Immature natural killer cell (primary cell): ENCODE measurements around the gene TAPBPL. TPM values are rescaled to one million over a fixed set of nuclear protein-coding genes. Genes with fewer than 3 reads are reported as not detected.
"Not testable (repeated sequence)": the region's sequence is repeated elsewhere in the genome, so short reads cannot be mapped to it uniquely, and the experiment has no call there.

Source experiments
- DNase-seq, 3 donors: peaks; one replicate each; pipeline ENCODE4 v3.0.0; 2022; ENCODE audit warnings: mixed read lengths in 1 of 3
- H3K27ac Mint-ChIP-seq, 6 donors: one replicate each; pipeline ENCODE4 v1.8.0; 2020; ENCODE audit warnings: mixed read lengths in 6 of 6, mild to moderate bottlenecking in 5 of 6, inconsistent platforms in 4 of 6, moderate library complexity in 3 of 6
- H3K27me3 Mint-ChIP-seq, 3 donors: one replicate each; pipeline ENCODE4 v1.8.0; 2020 to 2021; ENCODE audit warnings: low read depth in 3 of 3, mild to moderate bottlenecking in 3 of 3, mixed read lengths in 3 of 3, moderate library complexity in 3 of 3, inconsistent platforms in 1 of 3
- H3K36me3 Mint-ChIP-seq, 3 donors: one replicate each; pipeline ENCODE4 v1.8.0; 2020; ENCODE audit warnings: mixed read lengths in 3 of 3, inconsistent platforms in 2 of 3, mild to moderate bottlenecking in 2 of 3
- H3K4me1 Mint-ChIP-seq, 2 donors: one replicate each; pipeline ENCODE4 v1.8.0; 2020; ENCODE audit warnings: inconsistent platforms in 2 of 2, mild to moderate bottlenecking in 2 of 2, mixed read lengths in 2 of 2, moderate library complexity in 1 of 2
- H3K4me3 Mint-ChIP-seq, 5 donors: one replicate each; pipeline ENCODE4 v1.8.0; 2020; ENCODE audit warnings: mild to moderate bottlenecking in 5 of 5, mixed read lengths in 5 of 5, inconsistent platforms in 3 of 5, moderate library complexity in 3 of 5
- H3K9me3 Mint-ChIP-seq, 6 donors: one replicate each; pipeline ENCODE4 v1.8.0; 2020; ENCODE audit warnings: mild to moderate bottlenecking in 6 of 6, mixed read lengths in 6 of 6, inconsistent platforms in 4 of 6, moderate library complexity in 3 of 6
- polyA plus RNA-seq, 3 donors: library from polyadenylated mRNA; unstranded; fragments of 300-500 nt; fragmentation: Illumina TruSeq; gene quantifications; one replicate each; pipeline ENCODE4 v1.2.3, GENCODE V29; 2021

TAPBPL gene
- polyA plus RNA-seq, 3 donors from 2014 or later = 205 to 276 (median 259) TPM

GRCh38 chr12:6494968-6495367 is 43.1 kb downstream of the TAPBPL start:
- Mint-ChIP-seq H3K9me3 (no peaks in the 10 kb centered on the region), H3K27ac (peak overlapping the region; percentile 93 to 99 (median 96)), H3K27me3 (peaks cover 9 to 22% (median 10%) of the 10 kb centered on the region in 3 donors), H3K4me1 (peaks cover 33 to 45% of the 10 kb centered on the region in 2 donors), H3K36me3 (peaks cover 0 to 11% (median 4%) of the 10 kb centered on the region in 3 donors), H3K4me3 (peak overlapping the region; percentile 92 to 98 (median 96))
- no peak for DNase-seq

GRCh38 chr12:6497291-6497690 is 45.4 kb downstream of the TAPBPL start:
- H3K27ac Mint-ChIP-seq = peak overlapping the region in 4 of 6 donors; percentile 18 to 75 (median 64)
- H3K9me3 Mint-ChIP-seq, H3K4me3 Mint-ChIP-seq, H3K36me3 Mint-ChIP-seq, DNase-seq: not testable (repeated sequence)
- peaks cover 29 to 38% of the 10 kb centered on the region in 2 donors for H3K4me1 Mint-ChIP-seq
- peaks cover 9 to 17% (median 10%) of the 10 kb centered on the region in 3 donors for H3K27me3 Mint-ChIP-seq

GRCh38 chr12:6500466-6500865 is 48.6 kb downstream of the TAPBPL start:
- H3K36me3 Mint-ChIP-seq = peaks cover 0 to 6% (median 0%) of the 10 kb centered on the region in 3 donors
- DNase-seq = no peak
- no peaks in the 10 kb centered on the region for H3K9me3 Mint-ChIP-seq
- no peak overlapping the region for H3K27ac Mint-ChIP-seq
- no peaks in the 10 kb centered on the region for H3K27me3 Mint-ChIP-seq
- H3K4me3 Mint-ChIP-seq = no peak overlapping the region
- peaks cover 8 to 12% of the 10 kb centered on the region in 2 donors for H3K4me1 Mint-ChIP-seq

- Mint-ChIP-seq H3K27me3 (no peaks in the 10 kb centered on the region), H3K36me3 (peaks cover 13 to 28% (median 15%) of the 10 kb centered on the region in 3 donors), H3K27ac (peak overlapping the region in 2 of 6 donors; percentile 45 to 78), H3K9me3 (no peaks in the 10 kb centered on the region), H3K4me3 (no peak overlapping the region), H3K4me1 (peaks cover 8 to 27% of the 10 kb centered on the region in 2 donors)
- DNase-seq = no peak
Measured at GRCh38 chr12:6507102-6507998, 55.5 kb downstream of the TAPBPL start.

- no peaks in the 10 kb centered on the region for H3K27me3 Mint-ChIP-seq
- no peaks in the 10 kb centered on the region for H3K9me3 Mint-ChIP-seq
- H3K4me3 Mint-ChIP-seq = no peak overlapping the region
- peaks cover 20 to 35% (median 22%) of the 10 kb centered on the region in 3 donors for H3K36me3 Mint-ChIP-seq
- peaks cover 8 to 27% of the 10 kb centered on the region in 2 donors for H3K4me1 Mint-ChIP-seq
- H3K27ac Mint-ChIP-seq = no peak overlapping the region
- no peak for DNase-seq
Measured at GRCh38 chr12:6508087-6508486, 56.2 kb downstream of the TAPBPL start.

Other genes starting within 250 kb of the TAPBPL start
- gene PLEKHG6, start 141.4 kb upstream of the TAPBPL start, polyA plus RNA-seq = under 1 TPM in 2 of 3 donors, not detected in 1; 0.19 to 0.61 TPM
- 10 to 100 TPM; 37.7 to 89.0 (median 67.0) TPM for gene TNFRSF1A, start 110.0 kb upstream of the TAPBPL start, polyA plus RNA-seq
- under 1 TPM in 2 of 3 donors, not detected in 1; 0.10 to 0.64 TPM for gene SCNN1A, start 76.5 kb upstream of the TAPBPL start, polyA plus RNA-seq
- gene LTBR, start 67.9 kb upstream of the TAPBPL start, polyA plus RNA-seq = 1 to 10 TPM; 1.2 to 3.6 (median 2.8) TPM
- gene CD27, start 7.1 kb upstream of the TAPBPL start, polyA plus RNA-seq = 10 to 100 TPM; 17.0 to 28.5 (median 25.4) TPM
- 1 to 10 TPM; 7.8 to 9.7 (median 8.4) TPM for gene VAMP1, start 18.6 kb downstream of the TAPBPL start, polyA plus RNA-seq
- 100 to 1,000 TPM; 240 to 280 (median 248) TPM for gene MRPL51, start 41.2 kb downstream of the TAPBPL start, polyA plus RNA-seq
- gene NCAPD2, start 42.1 kb downstream of the TAPBPL start, polyA plus RNA-seq = 10 to 100 TPM; 23.3 to 50.5 (median 24.0) TPM
- 1,000 to 10,000 TPM; 1,615 to 2,185 (median 1,854) TPM for gene GAPDH, start 82.5 kb downstream of the TAPBPL start, polyA plus RNA-seq
- 10 to 100 TPM in 1 of 3 donors, 1 to 10 TPM in 2; 1.9 to 13.0 (median 3.1) TPM for gene IFFO1, start 104.0 kb downstream of the TAPBPL start, polyA plus RNA-seq
- 10 to 100 TPM; 11.3 to 30.8 (median 18.0) TPM for gene NOP2, start 116.2 kb downstream of the TAPBPL start, polyA plus RNA-seq
- gene CHD4, start 155.3 kb downstream of the TAPBPL start, polyA plus RNA-seq = 10 to 100 TPM; 13.6 to 59.5 (median 20.7) TPM
- 10 to 100 TPM in 2 of 3 donors, 1 to 10 TPM in 1; 9.6 to 36.1 (median 11.6) TPM for gene LPAR5, start 183.9 kb downstream of the TAPBPL start, polyA plus RNA-seq
- gene ACRBP, start 195.4 kb downstream of the TAPBPL start, polyA plus RNA-seq = 10 to 100 TPM in 1 of 3 donors, 1 to 10 TPM in 1, not detected in 1; 4.2 to 10.2 TPM
- gene ING4, start 211.1 kb downstream of the TAPBPL start, polyA plus RNA-seq = 100 to 1,000 TPM in 1 of 3 donors, 10 to 100 TPM in 2; 60.7 to 156 (median 93.9) TPM
- 10 to 100 TPM; 14.6 to 41.5 (median 31.6) TPM for gene ZNF384, start 237.3 kb downstream of the TAPBPL start, polyA plus RNA-seq
- not detected for gene PIANP, start 248.8 kb downstream of the TAPBPL start, polyA plus RNA-seq